NCI-H1694 treated with DMSO at 0.1 percent for 48 hours (cell line): Measurements from ENCODE around the gene FMN2.
"Not testable (repeated sequence)": the region's sequence is repeated elsewhere in the genome, so short reads cannot be mapped to it uniquely, and the experiment has no call there.

Experiments used
- DNase-seq: peaks from one replicate; lab custom pipeline; 2025; lab: John Stamatoyannopoulos, UW

FMN2 gene

GRCh38 chr1:240138867-240139266 is 47.2 kb downstream of the FMN2 start:
- no peak for DNase-seq

- no peak for DNase-seq
Observed at GRCh38 chr1:240139511-240139910, 47.8 kb downstream of the FMN2 start.

GRCh38 chr1:240145120-240145519 is 53.4 kb downstream of the FMN2 start:
- no peak for DNase-seq

GRCh38 chr1:240148333-240148732 is 56.6 kb downstream of the FMN2 start:
- no peak for DNase-seq

- peak; percentile 14 for DNase-seq
Observed at GRCh38 chr1:240149484-240150094, 57.9 kb downstream of the FMN2 start.

GRCh38 chr1:240151136-240151735 is 59.6 kb downstream of the FMN2 start:
- DNase-seq, result no peak

- no peak for DNase-seq
Observed at GRCh38 chr1:240152611-240153297, 61.1 kb downstream of the FMN2 start.

- no peak for DNase-seq
Observed at GRCh38 chr1:240155605-240156004, 63.9 kb downstream of the FMN2 start.

- no peak for DNase-seq
Observed at GRCh38 chr1:240164742-240165141, 73.1 kb downstream of the FMN2 start.

- no peak for DNase-seq
Observed at GRCh38 chr1:240169188-240169587, 77.5 kb downstream of the FMN2 start.

- no peak for DNase-seq
Observed at GRCh38 chr1:240170266-240170665, 78.6 kb downstream of the FMN2 start.

GRCh38 chr1:240170806-240171205 is 79.1 kb downstream of the FMN2 start:
- no peak for DNase-seq

- DNase-seq, result no peak
Observed at GRCh38 chr1:240171907-240172306, 80.2 kb downstream of the FMN2 start.

- DNase-seq, result no peak
Observed at GRCh38 chr1:240173836-240174235, 82.2 kb downstream of the FMN2 start.

- no peak for DNase-seq
Observed at GRCh38 chr1:240174734-240175133, 83.1 kb downstream of the FMN2 start.

GRCh38 chr1:240178366-240178765 is 86.7 kb downstream of the FMN2 start:
- DNase-seq, result no peak

GRCh38 chr1:240184682-240185081 is 93.0 kb downstream of the FMN2 start:
- not testable (repeated sequence) for DNase-seq

- no peak for DNase-seq
Observed at GRCh38 chr1:240188139-240188538, 96.5 kb downstream of the FMN2 start.

- DNase-seq, result peak; percentile 42
Observed at GRCh38 chr1:240189386-240189989, 97.8 kb downstream of the FMN2 start.

- peak; percentile 41 for DNase-seq
Observed at GRCh38 chr1:240190881-240191401, 99.3 kb downstream of the FMN2 start.

GRCh38 chr1:240192851-240193250 is 101.2 kb downstream of the FMN2 start:
- DNase-seq, result no peak

GRCh38 chr1:240193679-240194078 is 102.0 kb downstream of the FMN2 start:
- no peak for DNase-seq

GRCh38 chr1:240194120-240194519 is 102.4 kb downstream of the FMN2 start:
- no peak for DNase-seq
